ENCODE results near the gene PTRH1. TPM values are rescaled to one million over a fixed set of nuclear protein-coding genes. Genes with fewer than 3 reads are reported as not detected.
"Not testable (repeated sequence)": the region's sequence is repeated elsewhere in the genome, so short reads cannot be mapped to it uniquely, and the experiment has no call there.

PTRH1 gene
- total RNA-seq, 1 experiment from 2014 or later = 21.8 TPM

- Histone ChIP-seq H3K36me3 (ENCODE audit: control insufficient read depth in 1 of 2, insufficient read depth in 2 of 2, low read length in 2 of 2) (no peaks in the 10 kb centered on the region), H2AFZ (ENCODE audit: low read depth, low read length, poor library complexity, severe bottlenecking) (no peak overlapping the region), H3K4me1 (ENCODE audit: control insufficient read depth in 1 of 2, insufficient read depth in 2 of 2, low read length in 2 of 2) (no peaks in the 10 kb centered on the region), H3K79me2 (ENCODE audit: insufficient read depth, low read length) (no peaks in the 10 kb centered on the region), H3K9me2 (ENCODE audit: insufficient read depth) (no peaks in the 10 kb centered on the region), H3K4me3 (replicated peaks in 1 of 2; ENCODE audit: low read depth in 1 of 2, low read length in 2 of 2) (no peak overlapping the region), H4K20me1 (ENCODE audit: insufficient read depth) (no peaks in the 10 kb centered on the region), H3K4me2 (ENCODE audit: low read length) (no peak overlapping the region), H3K27me3 (ENCODE audit: insufficient read depth, low read length) (no peaks in the 10 kb centered on the region; the same call in 1 of the 2 replicates), H3K9ac (ENCODE audit: low read length) (no peak overlapping the region), H3K9me3 (ENCODE audit: control insufficient read depth in 1 of 2, insufficient read depth in 1 of 2, low read depth in 1 of 2, low read length in 2 of 2) (no peaks in the 10 kb centered on the region), H3K27ac (ENCODE audit: low read depth, low read length) (no peak overlapping the region)
- DNase-seq (ENCODE audit: low read depth, low spot score) = no peak
- intact Hi-C loops (cut with micrococcal nuclease) = no loop called here
- ATAC-seq = no peak
- RAD21 ChIA-PET (ENCODE audit: low non-redundant PET in 1 of 2, low total read pairs in 2 of 2, uncharacterized antibody in 2 of 2, unreplicated experiment in 2 of 2) = no interaction called here
- POLR2A ChIA-PET = no interaction called here
- no TSS peak for BruUV-seq (replicated peaks)
- CTCF ChIA-PET = interaction anchor here (1.1 kb wide), 1 partner anchor 24 kb away, joined by 3 read pairs; the partner anchor contains the start of gene TOR2A
- TF ChIP-seq ZNF274 (IDR thresholded peaks at IDR 0.05; ENCODE audit: low read depth, low read length) (no peak), POLR2A (IDR thresholded peaks at IDR 0.05; ENCODE audit: borderline replicate concordance, extremely low read depth, insufficient read depth, insufficient read length) (no peak), SP1 (IDR thresholded peaks at IDR 0.05; ENCODE audit: low read depth) (no peak), FOSL1 (IDR thresholded peaks at IDR 0.05; ENCODE audit: low read depth) (no peak), EZH2phosphoT487 (IDR thresholded peaks at IDR 0.05; ENCODE audit: borderline replicate concordance) (no peak), ELF1 (IDR thresholded peaks at IDR 0.05; ENCODE audit: borderline replicate concordance, low read depth) (no peak)
These were observed 43.4 kb upstream of the PTRH1 start for GRCh38 chr9:127758843-127759242.

DNA sequence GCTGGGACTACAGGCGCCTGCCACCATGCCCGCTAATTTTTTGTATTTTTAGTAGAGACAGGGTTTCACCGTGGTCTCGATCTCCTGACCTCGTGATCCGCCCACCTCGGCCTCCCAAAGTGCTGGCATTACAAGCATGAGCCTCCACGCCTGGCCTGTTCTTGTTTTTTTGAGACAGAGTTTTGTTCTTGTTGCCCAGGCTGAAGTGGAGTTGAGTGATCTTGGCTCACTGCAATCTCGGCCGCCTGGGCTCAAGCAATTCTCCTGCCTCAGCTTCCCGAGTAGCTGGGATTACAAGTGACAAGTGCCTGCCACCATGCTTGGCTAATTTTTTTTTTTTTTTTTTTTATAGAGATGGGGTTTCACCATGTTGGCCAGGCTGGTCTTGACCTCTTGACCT, 41.3 kb upstream of the PTRH1 start:
- POLR2A ChIA-PET; H4K20me1 ChIP-seq (ENCODE audit: insufficient read depth); H3K4me2 ChIP-seq (ENCODE audit: low read length); H3K27me3 ChIP-seq (ENCODE audit: insufficient read depth, low read length); H3K36me3 ChIP-seq (ENCODE audit: control insufficient read depth in 1 of 2, insufficient read depth in 2 of 2, low read length in 2 of 2); H3K27ac ChIP-seq (ENCODE audit: low read depth, low read length); H3K4me1 ChIP-seq (ENCODE audit: control insufficient read depth in 1 of 2, insufficient read depth in 2 of 2, low read length in 2 of 2); H3K9ac ChIP-seq (ENCODE audit: low read length); DNase-seq (ENCODE audit: low read depth, low spot score); H3K4me3 ChIP-seq (replicated peaks in 1 of 2; ENCODE audit: low read depth in 1 of 2, low read length in 2 of 2); CTCF ChIA-PET; intact Hi-C loops (cut with micrococcal nuclease); H3K9me2 ChIP-seq (ENCODE audit: insufficient read depth); H3K9me3 ChIP-seq (ENCODE audit: control insufficient read depth in 1 of 2, insufficient read depth in 1 of 2, low read depth in 1 of 2, low read length in 2 of 2); H2AFZ ChIP-seq (ENCODE audit: low read depth, low read length, poor library complexity, severe bottlenecking); H3K79me2 ChIP-seq (ENCODE audit: insufficient read depth, low read length); ATAC-seq; RAD21 ChIA-PET (ENCODE audit: low non-redundant PET in 1 of 2, low total read pairs in 2 of 2, uncharacterized antibody in 2 of 2, unreplicated experiment in 2 of 2); BruUV-seq (replicated peaks): not testable (repeated sequence)
